ENCODE measurements around the gene TBP.
"Not testable (repeated sequence)": the region's sequence is repeated elsewhere in the genome, so short reads cannot be mapped to it uniquely, and the experiment has no call there.

Gene TBP

GRCh38 chr6:170554013-170554795, at the start of gene TBP:
TBP (plus strand) TSS chr6:170554369; CDS start chr6:170557030, 2,661 bp downstream.
- peak; percentile 97 for DNase-seq (ENCODE audit: low spot score)

GRCh38 chr6:170504479-170504878, 49.7 kb upstream of the TBP start:
- DNase-seq (ENCODE audit: low spot score), result no peak

- no peak for DNase-seq (ENCODE audit: low spot score)
These were observed 48.9 kb upstream of the TBP start for GRCh38 chr6:170505306-170505705.

GRCh38 chr6:170506446-170506845, 47.7 kb upstream of the TBP start:
- DNase-seq (ENCODE audit: low spot score), result no peak

- DNase-seq (ENCODE audit: low spot score), result not testable (repeated sequence)
These were observed 46.4 kb upstream of the TBP start for GRCh38 chr6:170507728-170508127.

GRCh38 chr6:170508275-170508674, 45.9 kb upstream of the TBP start:
- DNase-seq (ENCODE audit: low spot score), result not testable (repeated sequence)

GRCh38 chr6:170508892-170509722, 45.1 kb upstream of the TBP start:
- not testable (repeated sequence) for DNase-seq (ENCODE audit: low spot score)

GRCh38 chr6:170509723-170510018, 44.5 kb upstream of the TBP start:
- DNase-seq (ENCODE audit: low spot score), result no peak

- no peak for DNase-seq (ENCODE audit: low spot score)
These were observed 43.5 kb upstream of the TBP start for GRCh38 chr6:170510631-170511030.

GRCh38 chr6:170512249-170512648, 41.9 kb upstream of the TBP start:
- no peak for DNase-seq (ENCODE audit: low spot score)

- no peak for DNase-seq (ENCODE audit: low spot score)
These were observed 39.3 kb upstream of the TBP start for GRCh38 chr6:170514908-170515307.

- DNase-seq (ENCODE audit: low spot score), result peak; percentile 73
These were observed 37.2 kb upstream of the TBP start for GRCh38 chr6:170516783-170517616.

GRCh38 chr6:170522565-170523183, 31.5 kb upstream of the TBP start:
- DNase-seq (ENCODE audit: low spot score), result peak; percentile 21

GRCh38 chr6:170523256-170524171, 30.7 kb upstream of the TBP start:
- DNase-seq (ENCODE audit: low spot score), result peak; percentile 2

GRCh38 chr6:170524172-170524502, 30.0 kb upstream of the TBP start:
- DNase-seq (ENCODE audit: low spot score), result no peak

GRCh38 chr6:170525795-170526194, 28.4 kb upstream of the TBP start:
- DNase-seq (ENCODE audit: low spot score), result no peak

GRCh38 chr6:170527995-170528394, 26.2 kb upstream of the TBP start:
- not testable (repeated sequence) for DNase-seq (ENCODE audit: low spot score)

GRCh38 chr6:170529839-170530469, 24.2 kb upstream of the TBP start:
- peak; percentile 50 for DNase-seq (ENCODE audit: low spot score)

GRCh38 chr6:170532867-170533488, 21.2 kb upstream of the TBP start:
- DNase-seq (ENCODE audit: low spot score), result no peak

GRCh38 chr6:170533792-170534191, 20.4 kb upstream of the TBP start:
- no peak for DNase-seq (ENCODE audit: low spot score)
